NCI-H2171 treated with DMSO at 0.1 percent for 48 hours (cell line): Measurements from ENCODE around the gene RHOT2.

Experiments
- DNase-seq: peaks from one replicate; lab custom pipeline; 2025; lab: John Stamatoyannopoulos, UW

Gene RHOT2

GRCh38 chr16:715477-716199 lies 47.7 kb downstream of the RHOT2 start:
- DNase-seq = peak; percentile 15

- DNase-seq = no peak
Measured at GRCh38 chr16:716200-716568, 48.3 kb downstream of the RHOT2 start.

GRCh38 chr16:716768-717325 lies 48.9 kb downstream of the RHOT2 start:
- DNase-seq = no peak

DNA sequence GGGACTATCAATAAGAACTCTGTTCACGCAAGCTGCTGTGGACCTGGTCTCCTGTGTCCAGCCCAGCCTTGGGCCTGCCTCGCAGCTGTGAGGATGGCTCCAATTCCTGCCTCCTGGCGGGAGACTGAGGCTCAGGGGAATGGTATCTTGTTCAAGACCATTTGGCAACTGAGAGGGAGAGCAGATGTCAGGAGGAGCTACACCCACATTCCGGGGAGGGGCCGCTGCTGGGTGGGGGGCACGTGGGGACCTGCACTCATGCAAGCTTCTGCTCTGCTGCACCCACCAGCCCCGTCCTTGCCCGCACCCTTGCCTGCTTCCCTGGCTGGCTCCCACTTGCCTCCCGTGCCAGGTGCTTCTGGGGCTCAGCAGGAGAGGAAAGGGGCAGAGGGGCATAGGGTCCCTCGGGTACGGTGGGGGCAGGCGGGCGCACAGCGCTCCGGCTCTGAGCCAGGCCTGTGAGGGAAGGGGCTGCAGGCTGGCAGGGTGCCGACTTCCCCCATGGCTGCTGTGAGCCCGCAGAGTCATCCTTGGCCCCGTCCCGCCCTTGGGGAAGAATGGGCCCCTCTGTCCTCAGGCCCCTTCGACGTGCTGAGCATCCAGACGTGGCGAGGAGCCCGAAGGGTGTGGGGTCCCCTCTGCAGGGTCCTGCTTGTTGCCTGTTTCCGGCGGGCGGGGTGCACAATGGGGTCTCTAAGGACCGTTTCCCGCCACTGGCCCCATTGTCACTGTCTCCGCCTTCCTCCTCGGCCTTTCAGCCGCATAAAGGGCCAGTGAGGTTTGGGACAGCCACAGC lies 49.7 kb downstream of the RHOT2 start:
- peak; percentile 88 for DNase-seq

DNA sequence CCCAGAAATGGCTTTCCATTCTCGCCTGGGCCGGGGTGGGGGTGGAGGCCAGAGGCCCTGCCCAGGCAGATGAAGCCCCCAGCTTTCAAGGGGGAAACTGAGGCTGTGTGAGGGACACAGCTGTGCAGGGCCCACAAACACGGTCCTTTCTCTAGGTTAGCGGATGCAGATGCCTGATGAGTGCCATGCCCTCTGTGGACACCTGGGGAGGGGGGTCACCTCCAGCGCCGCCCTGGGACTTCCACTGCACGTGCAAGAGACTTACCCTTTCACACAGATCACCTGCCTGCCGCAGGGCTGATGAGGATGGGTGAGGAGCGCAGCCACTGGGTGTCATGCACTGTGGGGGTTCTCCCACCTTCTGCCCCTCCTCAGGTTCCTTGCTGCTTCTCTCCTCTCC lies 50.5 kb downstream of the RHOT2 start:
- DNase-seq = no peak

GRCh38 chr16:718922-719321 lies 51.0 kb downstream of the RHOT2 start:
- DNase-seq = no peak

GRCh38 chr16:719815-720446 lies 52.0 kb downstream of the RHOT2 start:
- peak; percentile 91 for DNase-seq

DNA sequence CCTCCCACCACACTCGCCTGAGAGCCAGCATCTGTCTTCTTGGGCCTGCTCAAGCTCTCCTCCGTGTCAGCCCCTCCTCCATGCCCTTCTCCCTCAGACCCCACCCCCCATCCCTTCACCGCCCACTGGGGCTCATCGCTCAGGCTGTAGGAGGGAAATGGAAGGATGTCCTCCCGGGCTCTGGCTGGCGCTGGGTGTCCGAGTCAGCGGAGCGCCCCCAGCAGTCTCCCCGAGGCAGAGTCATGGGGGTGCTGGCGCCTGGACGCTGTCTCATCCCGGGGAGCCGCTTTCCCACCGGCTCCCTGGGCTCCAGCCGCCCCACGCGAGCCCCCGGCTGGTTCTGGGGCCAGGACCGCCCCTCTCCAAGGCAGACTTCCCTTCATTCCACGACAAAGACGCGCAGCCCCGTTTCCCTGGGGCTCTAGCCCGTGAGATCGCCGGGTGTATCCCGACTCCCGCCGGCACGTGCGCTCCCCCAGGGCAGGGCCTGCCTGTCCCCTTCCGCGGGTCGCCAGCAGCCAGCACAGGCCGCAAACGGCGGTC lies 52.6 kb downstream of the RHOT2 start:
- peak; percentile 93 for DNase-seq

GRCh38 chr16:720990-721764 lies 53.2 kb downstream of the RHOT2 start, which contains the start of gene ANTKMT:
Gene ANTKMT, plus strand, starts transcription at chr16:721146. Its CDS starts 129 bp downstream, at chr16:721275.
- DNase-seq = peak; percentile 78

- DNase-seq = no peak
Measured at GRCh38 chr16:721765-722540, 54.0 kb downstream of the RHOT2 start.

GRCh38 chr16:722835-723633 lies 55.1 kb downstream of the RHOT2 start:
- no peak for DNase-seq

GRCh38 chr16:723695-724094 lies 55.8 kb downstream of the RHOT2 start:
- DNase-seq = no peak
